GM20000 (cell line): Measurements from ENCODE around the gene COA8.

ENCODE experiments used
- DNase-seq: peaks from one replicate; pipeline ENCODE4 v3.0.0; 2012; ENCODE audit warnings: low spot score
- CTCF ChIP-seq: IDR thresholded peaks from 2 replicates; pipeline ENCODE4 v1.5.1; 2012; ENCODE audit warnings: mild to moderate bottlenecking, control low read depth; ENCODE audit errors: extremely low read depth, missing control alignments

The COA8 gene

DNA sequence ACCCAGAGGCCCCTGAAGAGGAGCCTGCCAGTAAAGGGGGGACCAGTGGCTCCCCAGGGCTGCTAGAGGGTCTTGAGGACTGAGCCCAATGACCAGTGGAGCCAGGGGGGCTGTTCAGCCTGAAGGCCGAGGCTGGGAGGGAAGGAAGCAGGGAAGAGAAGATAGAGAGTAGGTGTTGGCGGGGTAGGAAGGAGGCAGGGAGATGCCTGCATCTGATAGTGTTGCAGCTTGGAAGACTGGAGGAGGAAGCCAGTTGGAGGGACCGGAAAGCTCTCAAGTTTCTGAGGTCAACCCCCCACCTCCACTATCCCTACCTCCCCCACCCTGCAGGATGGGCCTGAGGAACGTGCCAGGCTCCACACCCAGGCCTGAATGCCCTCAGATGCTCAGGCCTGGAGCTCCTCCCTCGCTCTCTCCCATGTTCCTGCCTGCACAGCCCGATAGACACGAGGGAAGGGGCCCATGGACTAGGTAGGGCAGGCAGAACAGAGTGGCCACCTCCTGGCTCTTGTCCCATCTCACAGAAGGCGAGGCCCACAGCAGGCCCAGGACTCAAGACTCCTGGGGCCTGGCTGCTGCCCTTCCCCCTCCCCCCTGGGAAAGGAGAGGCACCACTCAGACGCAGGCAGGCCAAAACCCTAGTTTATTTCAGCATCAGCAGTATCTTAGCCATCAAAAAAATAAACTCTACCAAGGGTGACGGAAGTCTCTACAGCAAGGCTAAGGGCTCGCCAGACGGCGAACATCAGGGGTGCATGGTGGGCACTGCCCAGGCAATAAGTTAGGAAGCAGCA, 43.5 kb upstream of the COA8 start:
- TF ChIP-seq CTCF: no peak
- peak; percentile 42 for DNase-seq

GRCh38 chr14:103519837-103520212, 42.9 kb upstream of the COA8 start:
- no peak for TF ChIP-seq CTCF
- no peak for DNase-seq

DNA sequence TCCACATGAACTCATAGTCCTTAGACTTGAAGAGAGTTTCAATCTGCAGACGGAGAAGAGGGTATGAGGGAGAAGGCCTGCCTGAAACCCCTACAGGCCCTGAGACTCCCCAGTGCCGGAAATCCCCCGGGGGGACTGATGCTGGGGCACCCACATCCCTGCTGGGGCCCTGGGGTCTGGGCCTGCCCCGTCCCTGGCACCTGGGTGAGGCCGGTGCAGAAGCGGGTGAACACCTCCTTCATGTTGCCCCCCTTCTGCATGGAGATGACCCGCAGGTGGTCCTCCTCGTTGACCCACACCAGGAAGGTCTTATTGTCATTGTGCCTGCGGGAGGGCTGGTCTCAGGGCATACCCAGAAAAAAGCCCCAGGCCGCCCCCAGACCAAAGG, 42.5 kb upstream of the COA8 start:
- TF ChIP-seq CTCF: no peak

GRCh38 chr14:103520657-103521437, 41.9 kb upstream of the COA8 start:
- TF ChIP-seq CTCF: peak; percentile 32
- DNase-seq: peak; percentile 87

More for the DNA sequence above, 42.5 kb upstream of the COA8 start:
- no peak for DNase-seq

GRCh38 chr14:103521438-103521950, 41.3 kb upstream of the COA8 start:
- DNase-seq: peak; percentile 63
- TF ChIP-seq CTCF: no peak

DNA sequence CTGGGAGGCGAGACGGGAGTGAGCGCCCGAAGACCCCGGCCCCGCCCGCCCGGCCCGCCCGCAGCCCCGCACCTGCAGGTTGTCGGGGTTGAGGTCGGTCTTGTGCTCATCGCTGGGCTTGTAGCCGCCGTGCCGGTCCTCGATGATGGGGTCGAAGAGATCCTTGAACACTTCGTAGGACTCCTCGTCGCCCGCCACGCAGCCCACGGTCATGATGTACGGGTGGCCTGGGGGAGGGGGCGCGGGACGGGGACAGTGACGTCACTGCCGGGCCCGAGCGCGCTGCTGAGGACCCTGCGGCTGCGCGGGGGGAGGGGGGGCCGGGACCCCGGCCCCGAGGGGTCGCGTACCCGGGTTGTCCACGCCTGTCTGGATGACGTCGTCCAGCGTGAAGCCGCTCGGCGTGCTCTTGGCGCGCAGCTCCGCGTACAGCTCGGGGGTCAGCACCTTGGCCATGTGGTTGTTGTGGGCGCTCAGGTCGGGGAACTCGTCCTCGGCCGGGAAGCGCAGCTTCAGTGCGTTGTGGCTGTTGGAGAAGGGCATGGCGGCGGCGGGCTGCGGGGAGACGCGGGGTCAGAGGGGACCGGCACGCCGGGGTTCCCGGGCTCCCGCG, 40.7 kb upstream of the COA8 start:
- DNase-seq: peak; percentile 64
- TF ChIP-seq CTCF: no peak
